ENCODE results near the gene CCDC9B. TPM values are rescaled to one million over a fixed set of nuclear protein-coding genes. Genes with fewer than 3 reads are reported as not detected.
A peak's percentile ranks its signal among the peaks of the same experiment; 100 is the strongest.

CCDC9B gene
- polyA plus RNA-seq, 1 donor, result 7.2 TPM

- Histone ChIP-seq H3K9me3 (ENCODE audit: control insufficient read depth, low read depth, low read length) (no peaks in the 10 kb centered on the region), H3K4me3 (ENCODE audit: low read length) (no peak overlapping the region), H3K4me1 (ENCODE audit: control insufficient read depth, insufficient read depth, low read length) (peaks cover 42% of the 10 kb centered on the region), H3K27me3 (ENCODE audit: control insufficient read depth, insufficient read depth, low read length) (no peaks in the 10 kb centered on the region), H3K27ac (ENCODE audit: low read length) (no peak overlapping the region), H3K36me3 (ENCODE audit: control insufficient read depth, insufficient read depth, low read length) (peaks cover 33% of the 10 kb centered on the region)
- no peak for DNase-seq
- no CpG with 5 or more reads among the region's 5 CpGs for WGBS (ENCODE audit: insufficient coverage, low lambda C conversion rate)
These were observed 15.3 kb upstream of the CCDC9B start for GRCh38 chr15:40355976-40356585.

GRCh38 chr15:40354408-40355171 is 13.9 kb upstream of the CCDC9B start:
- peak overlapping the region; percentile 21 for H3K4me3 ChIP-seq (ENCODE audit: low read length)
- DNase-seq, result no peak
- peaks cover 33% of the 10 kb centered on the region for H3K36me3 ChIP-seq (ENCODE audit: control insufficient read depth, insufficient read depth, low read length)
- H3K4me1 ChIP-seq (ENCODE audit: control insufficient read depth, insufficient read depth, low read length), result peaks cover 52% of the 10 kb centered on the region
- WGBS (ENCODE audit: insufficient coverage, low lambda C conversion rate), result 20% methylated on average over 3 of the region's 9 CpGs
- H3K27me3 ChIP-seq (ENCODE audit: control insufficient read depth, insufficient read depth, low read length), result no peaks in the 10 kb centered on the region
- no peaks in the 10 kb centered on the region for H3K9me3 ChIP-seq (ENCODE audit: control insufficient read depth, low read depth, low read length)
- H3K27ac ChIP-seq (ENCODE audit: low read length), result peak overlapping the region; percentile 63

GRCh38 chr15:40353697-40354096 is 13.0 kb upstream of the CCDC9B start:
- H3K4me1 ChIP-seq (ENCODE audit: control insufficient read depth, insufficient read depth, low read length), result peaks cover 60% of the 10 kb centered on the region
- peak overlapping the region; percentile 99 for H3K27ac ChIP-seq (ENCODE audit: low read length)
- WGBS (ENCODE audit: insufficient coverage, low lambda C conversion rate), result no CpG with 5 or more reads among the region's 5 CpGs
- H3K36me3 ChIP-seq (ENCODE audit: control insufficient read depth, insufficient read depth, low read length), result peaks cover 33% of the 10 kb centered on the region
- no peaks in the 10 kb centered on the region for H3K27me3 ChIP-seq (ENCODE audit: control insufficient read depth, insufficient read depth, low read length)
- peak overlapping the region; percentile 68 for H3K4me3 ChIP-seq (ENCODE audit: low read length)
- no peaks in the 10 kb centered on the region for H3K9me3 ChIP-seq (ENCODE audit: control insufficient read depth, low read depth, low read length)
- DNase-seq, result peak; percentile 90 to 95

- H3K4me3 ChIP-seq (ENCODE audit: low read length), result peak overlapping the region; percentile 68
- peak overlapping the region; percentile 99 for H3K27ac ChIP-seq (ENCODE audit: low read length)
- peaks cover 65% of the 10 kb centered on the region for H3K4me1 ChIP-seq (ENCODE audit: control insufficient read depth, insufficient read depth, low read length)
- H3K36me3 ChIP-seq (ENCODE audit: control insufficient read depth, insufficient read depth, low read length), result peaks cover 33% of the 10 kb centered on the region
- peak in 1 of 2 donors; percentile 65 for DNase-seq
- no peaks in the 10 kb centered on the region for H3K9me3 ChIP-seq (ENCODE audit: control insufficient read depth, low read depth, low read length)
- WGBS (ENCODE audit: insufficient coverage, low lambda C conversion rate), result no CpG with 5 or more reads among the region's 7 CpGs
- no peaks in the 10 kb centered on the region for H3K27me3 ChIP-seq (ENCODE audit: control insufficient read depth, insufficient read depth, low read length)
These were observed 11.7 kb upstream of the CCDC9B start for GRCh38 chr15:40352281-40352901.

GRCh38 chr15:40349163-40349562 is 8.4 kb upstream of the CCDC9B start:
- peak overlapping the region; percentile 99 for H3K27ac ChIP-seq (ENCODE audit: low read length)
- H3K36me3 ChIP-seq (ENCODE audit: control insufficient read depth, insufficient read depth, low read length), result peaks cover 7% of the 10 kb centered on the region
- no peaks in the 10 kb centered on the region for H3K27me3 ChIP-seq (ENCODE audit: control insufficient read depth, insufficient read depth, low read length)
- peak; percentile 64 to 86 for DNase-seq
- no peaks in the 10 kb centered on the region for H3K9me3 ChIP-seq (ENCODE audit: control insufficient read depth, low read depth, low read length)
- H3K4me3 ChIP-seq (ENCODE audit: low read length), result no peak overlapping the region
- no CpG with 5 or more reads among the region's 5 CpGs for WGBS (ENCODE audit: insufficient coverage, low lambda C conversion rate)
- H3K4me1 ChIP-seq (ENCODE audit: control insufficient read depth, insufficient read depth, low read length), result peaks cover 67% of the 10 kb centered on the region

GRCh38 chr15:40348474-40348870 is 7.7 kb upstream of the CCDC9B start:
- H3K4me1 ChIP-seq (ENCODE audit: control insufficient read depth, insufficient read depth, low read length), result peaks cover 69% of the 10 kb centered on the region
- no peak overlapping the region for H3K4me3 ChIP-seq (ENCODE audit: low read length)
- peak overlapping the region; percentile 99 for H3K27ac ChIP-seq (ENCODE audit: low read length)
- no peaks in the 10 kb centered on the region for H3K27me3 ChIP-seq (ENCODE audit: control insufficient read depth, insufficient read depth, low read length)
- no CpG with 5 or more reads among the region's 5 CpGs for WGBS (ENCODE audit: insufficient coverage, low lambda C conversion rate)
- DNase-seq, result no peak
- H3K9me3 ChIP-seq (ENCODE audit: control insufficient read depth, low read depth, low read length), result no peaks in the 10 kb centered on the region
- H3K36me3 ChIP-seq (ENCODE audit: control insufficient read depth, insufficient read depth, low read length), result peaks cover 5% of the 10 kb centered on the region

DNA sequence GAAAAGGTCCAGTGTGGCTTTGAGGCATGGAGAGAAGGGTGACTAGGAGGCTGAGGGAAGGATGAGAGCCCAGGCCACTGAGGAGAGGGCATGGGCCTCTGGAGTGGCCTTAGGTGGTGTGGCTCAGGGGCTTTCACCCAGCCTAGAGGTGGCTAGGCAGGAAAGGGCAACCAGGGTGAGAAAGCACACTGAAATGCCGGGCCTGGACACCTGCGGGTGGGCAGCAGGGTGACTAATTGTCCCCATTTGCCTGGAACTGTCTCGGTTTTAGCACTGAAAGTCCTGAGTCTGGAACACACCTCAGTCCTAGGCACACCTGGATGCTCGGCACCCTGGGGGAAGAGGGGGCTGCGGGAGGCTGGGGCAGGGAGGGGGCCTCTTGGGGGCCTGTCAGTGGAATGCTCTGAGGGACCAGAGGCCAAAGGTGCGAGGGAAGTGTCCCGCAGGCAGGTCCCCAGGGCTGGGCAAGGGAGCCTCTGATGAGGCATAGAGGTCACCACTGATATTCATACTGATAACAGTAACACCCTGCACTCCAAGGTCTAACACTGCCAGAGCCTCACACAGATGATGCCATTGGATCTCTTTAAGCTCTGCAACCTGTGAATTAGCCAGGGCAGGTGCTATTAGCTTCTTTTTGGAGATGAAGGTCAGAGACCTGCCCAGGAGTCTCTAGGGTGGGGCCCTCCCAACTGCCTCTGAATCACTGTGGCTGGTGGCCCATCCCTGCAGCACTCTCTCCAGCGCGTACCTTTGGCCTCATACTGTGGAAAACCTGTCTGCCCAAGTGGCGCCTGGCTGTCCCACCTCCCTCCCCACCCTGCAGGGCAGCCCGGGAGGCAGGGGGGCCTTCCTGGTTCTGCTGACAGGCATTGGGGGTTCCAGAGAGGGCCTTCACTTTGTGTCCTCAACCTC is 7.1 kb upstream of the CCDC9B start:
- peak; percentile 91 to 96 for DNase-seq
- Histone ChIP-seq H3K4me1 (ENCODE audit: control insufficient read depth, insufficient read depth, low read length) (peaks cover 75% of the 10 kb centered on the region), H3K27me3 (ENCODE audit: control insufficient read depth, insufficient read depth, low read length) (no peaks in the 10 kb centered on the region)

DNA sequence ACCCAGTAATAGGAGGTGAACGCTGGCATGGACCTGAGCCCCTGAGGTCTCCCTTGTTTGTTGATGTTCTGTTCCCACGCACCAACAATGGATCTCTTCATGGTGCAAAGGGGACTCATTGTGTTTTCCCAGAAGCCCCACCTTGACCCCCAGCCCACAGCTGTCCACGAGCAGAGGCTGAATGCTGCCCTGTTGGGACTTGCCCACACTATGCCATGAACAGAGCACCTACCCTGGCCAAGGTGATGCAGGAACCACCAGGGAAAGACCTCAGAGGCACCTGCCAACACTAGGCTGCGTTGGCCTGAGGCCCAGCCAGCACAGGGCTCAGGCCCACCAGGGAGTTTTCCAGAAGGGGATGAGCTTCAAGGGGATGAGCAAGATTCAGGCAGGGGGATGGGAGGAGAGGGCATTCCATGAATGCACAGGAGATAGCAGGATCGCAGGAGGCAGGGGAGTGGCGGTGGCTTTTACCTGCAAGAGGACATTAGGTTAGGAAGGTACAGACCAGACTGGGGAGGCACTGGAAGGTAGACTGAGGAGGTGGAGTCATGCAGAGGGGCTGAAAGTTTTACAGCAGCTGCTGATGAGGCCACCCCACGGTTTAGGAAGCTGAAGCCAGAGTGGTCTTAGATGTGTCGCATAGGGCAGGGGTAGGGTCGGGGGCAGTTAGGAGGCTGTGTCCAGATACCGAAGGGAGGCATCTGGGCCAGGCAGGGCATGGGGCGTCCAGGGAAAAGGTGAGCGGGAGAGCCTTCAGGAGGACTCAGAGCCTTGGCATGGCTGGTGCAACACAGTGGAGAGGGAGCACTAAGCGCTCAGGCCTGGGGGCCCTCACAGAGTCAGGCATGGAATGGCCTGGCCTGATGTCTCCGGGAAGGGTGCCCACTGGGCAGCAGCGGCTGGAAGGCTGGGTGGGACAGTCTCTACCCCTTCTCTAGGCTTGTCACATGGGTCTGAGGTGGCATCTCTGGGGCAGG is 6.1 kb upstream of the CCDC9B start:
- H3K27me3 ChIP-seq (ENCODE audit: control insufficient read depth, insufficient read depth, low read length), result no peaks in the 10 kb centered on the region
- peak in 1 of 2 donors; percentile 54 for DNase-seq
- peaks cover 82% of the 10 kb centered on the region for H3K4me1 ChIP-seq (ENCODE audit: control insufficient read depth, insufficient read depth, low read length)
- H3K36me3 ChIP-seq (ENCODE audit: control insufficient read depth, insufficient read depth, low read length), result no peaks in the 10 kb centered on the region
- H3K4me3 ChIP-seq (ENCODE audit: low read length), result no peak overlapping the region
- peak overlapping the region; percentile 99 for H3K27ac ChIP-seq (ENCODE audit: low read length)
- H3K9me3 ChIP-seq (ENCODE audit: control insufficient read depth, low read depth, low read length), result no peaks in the 10 kb centered on the region
- WGBS (ENCODE audit: insufficient coverage, low lambda C conversion rate), result 18% methylated on average over 2 of the region's 15 CpGs

More for the DNA sequence above, 7.1 kb upstream of the CCDC9B start:
- Histone ChIP-seq H3K27ac (ENCODE audit: low read length) (peak overlapping the region; percentile 99), H3K4me3 (ENCODE audit: low read length) (no peak overlapping the region), H3K36me3 (ENCODE audit: control insufficient read depth, insufficient read depth, low read length) (peaks cover under 1% of the 10 kb centered on the region), H3K9me3 (ENCODE audit: control insufficient read depth, low read depth, low read length) (no peaks in the 10 kb centered on the region)
- no CpG with 5 or more reads among the region's 11 CpGs for WGBS (ENCODE audit: insufficient coverage, low lambda C conversion rate)

DNA sequence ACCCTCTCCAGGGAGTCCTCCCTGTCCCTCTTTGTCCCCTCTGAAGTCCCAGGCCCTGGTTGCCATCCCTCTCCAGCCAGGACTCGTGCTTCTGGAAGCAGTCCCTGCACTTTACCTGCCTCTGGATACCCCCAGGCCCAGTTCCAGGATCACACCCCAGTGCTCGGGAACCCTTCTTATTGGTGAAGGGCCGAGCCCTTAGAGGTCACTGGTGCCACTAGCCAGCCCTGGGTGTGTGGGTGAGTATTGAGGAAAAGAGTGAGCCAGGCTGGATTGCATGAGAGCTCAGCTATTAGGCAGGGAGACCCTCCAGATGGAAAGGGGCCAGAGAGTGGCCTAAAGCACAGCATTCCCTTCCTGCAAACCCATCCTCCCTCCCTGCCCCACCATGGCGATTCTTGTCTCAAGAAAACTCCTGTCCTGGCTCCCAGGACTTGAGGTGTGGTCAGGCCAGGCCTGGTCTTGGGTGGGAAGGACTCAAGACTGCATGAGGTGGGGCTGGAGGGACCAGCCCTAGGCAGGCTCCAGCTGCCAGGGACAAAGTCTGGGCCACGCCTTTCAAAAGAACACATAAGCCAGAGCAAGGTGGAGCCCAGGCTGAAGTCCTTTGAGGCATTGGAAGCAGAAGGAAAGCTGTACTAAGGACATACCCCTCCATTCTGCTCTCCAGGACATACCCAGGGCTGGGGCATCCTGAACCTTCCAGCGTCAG is 5.3 kb upstream of the CCDC9B start:
- Histone ChIP-seq H3K4me1 (ENCODE audit: control insufficient read depth, insufficient read depth, low read length) (peaks cover 90% of the 10 kb centered on the region), H3K27me3 (ENCODE audit: control insufficient read depth, insufficient read depth, low read length) (no peaks in the 10 kb centered on the region), H3K9me3 (ENCODE audit: control insufficient read depth, low read depth, low read length) (no peaks in the 10 kb centered on the region), H3K27ac (ENCODE audit: low read length) (peak overlapping the region; percentile 99), H3K36me3 (ENCODE audit: control insufficient read depth, insufficient read depth, low read length) (no peaks in the 10 kb centered on the region), H3K4me3 (ENCODE audit: low read length) (no peak overlapping the region)
- peak; percentile 95 to 98 for DNase-seq
- WGBS (ENCODE audit: insufficient coverage, low lambda C conversion rate), result no CpG with 5 or more reads among the region's 6 CpGs
